CD4-positive, alpha-beta T cell (primary cell): ENCODE results near the gene GPRC5C. TPM values are rescaled to one million over a fixed set of nuclear protein-coding genes. Genes with fewer than 3 reads are reported as not detected.

Source experiments
- ATAC-seq: fragments of 200-7000 bp; cut with Tn5 transposase; one replicate; pipeline ENCODE4 v1.10.0; 2022; ENCODE audit warnings: mild to moderate bottlenecking; ENCODE audit not compliant: poor library complexity
- CTCF ChIA-PET: fragments of 350-600 bp; sonication (Branson Sonifier 250); formaldehyde crosslinking; loops from one replicate; lab custom pipeline; 2021; ENCODE audit warnings: antibody characterized with exemption, inconsistent platforms; lab: Charles Lee
- POLR2A ChIA-PET: fragments of 350-600 bp; sonication (Branson Sonifier 250); formaldehyde crosslinking; loops from one replicate; lab custom pipeline; 2021; ENCODE audit warnings: antibody characterized with exemption, inconsistent platforms; lab: Charles Lee
- DNase-seq, 14 experiments: peaks; one replicate each; pipeline ENCODE4 v3.0.0-alpha.2; 2013 to 2020; ENCODE audit warnings: mixed read lengths in 2 of 14
- H3K27ac ChIP-seq, 2 donors: one replicate each; pipeline versions ENCODE4 v1.5.1 to v1.7.0; 2013; ENCODE audit warnings: low read length in 2 of 2, low read depth in 1 of 2, mild to moderate bottlenecking in 1 of 2
- H3K27me3 ChIP-seq, 2 experiments: 1 replicate in 1 of 2; 2 replicates in 1 of 2; pipeline versions ENCODE4 v1.6.1 to v1.7.0; 2013; ENCODE audit warnings: low read length in 2 of 2, control low read depth in 1 of 2, mild to moderate bottlenecking in 1 of 2, moderate library complexity in 1 of 2; ENCODE audit not compliant: insufficient read depth in 2 of 2, control insufficient read depth in 1 of 2
- H3K36me3 ChIP-seq: one replicate; pipeline ENCODE4 v1.6.1; 2013; ENCODE audit warnings: low read length, control low read depth; ENCODE audit not compliant: insufficient read depth
- H3K4me1 ChIP-seq: one replicate; pipeline ENCODE4 v1.6.1; 2013; ENCODE audit warnings: low read length, control low read depth; ENCODE audit not compliant: insufficient read depth
- H3K4me3 ChIP-seq: one replicate; pipeline ENCODE4 v1.5.1; 2013; ENCODE audit warnings: mild to moderate bottlenecking, low read length, moderate library complexity
- H3K9me3 ChIP-seq, 2 experiments: 1 replicate in 1 of 2; 2 replicates in 1 of 2; pipeline versions ENCODE4 v1.6.1 to v1.7.0; 2013; ENCODE audit warnings: low read length in 2 of 2, mild to moderate bottlenecking in 2 of 2, control low read depth in 1 of 2, moderate library complexity in 1 of 2; ENCODE audit not compliant: control insufficient read depth in 1 of 2, insufficient read depth in 1 of 2
- H3K27ac Mint-ChIP-seq: one replicate; pipeline ENCODE4 v1.8.0; 2020; ENCODE audit warnings: mixed read lengths
- H3K27me3 Mint-ChIP-seq: one replicate; pipeline ENCODE4 v1.8.0; 2021; ENCODE audit warnings: mixed read lengths
- H3K36me3 Mint-ChIP-seq: one replicate; pipeline ENCODE4 v1.8.0; 2021; ENCODE audit warnings: low read depth, mixed read lengths
- H3K4me1 Mint-ChIP-seq: one replicate; pipeline ENCODE4 v1.8.0; 2021; ENCODE audit warnings: low read depth, mixed read lengths
- H3K4me3 Mint-ChIP-seq: one replicate; pipeline ENCODE4 v1.8.0; 2020; ENCODE audit warnings: mild to moderate bottlenecking, mixed read lengths
- H3K9me3 Mint-ChIP-seq: one replicate; pipeline ENCODE4 v1.8.0; 2020; ENCODE audit warnings: mixed read lengths
- CTCF ChIP-seq: fragments of 200-600 bp; IDR thresholded peaks from one replicate; pipeline ENCODE4 v1.8.0; 2022; ENCODE audit warnings: antibody characterized with exemption, mild to moderate bottlenecking
- intact Hi-C, 2 experiments: fragments of 100-400 bp; cut with DNase I in 1 of 2; cut with micrococcal nuclease in 1 of 2; formaldehyde crosslinking; loops; one replicate each; pipeline versions ENCODE4 v1.15.1 to v1.9.0; 2023 to 2025; cut with DNase I, micrococcal nuclease
- total RNA-seq, 174 experiments: library from RNA in 2 of 174; stranded (reverse) in 2 of 174; gene quantifications; one replicate each; pipeline ENCODE4 v1.2.3 and lab custom pipeline; 2021 to 2026

GPRC5C gene
- total RNA-seq, 2 experiments from 2014 or later = not detected

GRCh38 chr17:74424657-74425056 is 7.2 kb upstream of the GPRC5C start:
- Mint-ChIP-seq H3K36me3 (no peaks in the 10 kb centered on the region), H3K27me3 (peaks cover 49% of the 10 kb centered on the region), H3K9me3 (no peaks in the 10 kb centered on the region), H3K4me3 (no peak overlapping the region), H3K4me1 (no peaks in the 10 kb centered on the region), H3K27ac (no peak overlapping the region)
- no peak for DNase-seq
- H3K4me3 ChIP-seq = no peak overlapping the region
- H3K27ac ChIP-seq = no peak overlapping the region
- ChIA-PET POLR2A (no interaction called here), CTCF (no interaction called here)
- H3K36me3 ChIP-seq = no peaks in the 10 kb centered on the region
- no peaks in the 10 kb centered on the region for H3K4me1 ChIP-seq
- TF ChIP-seq CTCF = no peak
- ATAC-seq = no peak
- no peaks in the 10 kb centered on the region for H3K9me3 ChIP-seq
- intact Hi-C loops = loop anchor here in 1 of 2 experiments (10.0 kb wide), 1 partner anchor 510 kb away; the partner anchor contains the start of gene OTOP3
- peaks cover 5 to 6% of the 10 kb centered on the region in 2 experiments for H3K27me3 ChIP-seq

- no peak for TF ChIP-seq CTCF
- Histone ChIP-seq H3K9me3 (peaks cover 0 to 9% of the 10 kb centered on the region in 2 experiments), H3K36me3 (no peaks in the 10 kb centered on the region), H3K27ac (no peak overlapping the region), H3K27me3 (peaks cover 24% of the 10 kb centered on the region in 2 experiments), H3K4me3 (no peak overlapping the region), H3K4me1 (peaks cover 16% of the 10 kb centered on the region)
- no peak overlapping the region for H3K27ac Mint-ChIP-seq
- intact Hi-C loops = loop anchor here in 1 of 2 experiments (10.0 kb wide), 1 partner anchor 508 kb away; the partner anchor contains the start of gene OTOP3
- no peaks in the 10 kb centered on the region for H3K9me3 Mint-ChIP-seq
- H3K36me3 Mint-ChIP-seq = no peaks in the 10 kb centered on the region
- H3K27me3 Mint-ChIP-seq = peaks cover 61% of the 10 kb centered on the region
- H3K4me3 Mint-ChIP-seq = no peak overlapping the region
- ATAC-seq = no peak
- no peak for DNase-seq
- POLR2A ChIA-PET = no interaction called here
- CTCF ChIA-PET = no interaction called here
- no peaks in the 10 kb centered on the region for H3K4me1 Mint-ChIP-seq
These were observed 5.3 kb upstream of the GPRC5C start for GRCh38 chr17:74426551-74427047.

- peaks cover 22% of the 10 kb centered on the region for H3K4me1 ChIP-seq
- peaks cover 0 to 14% of the 10 kb centered on the region in 2 experiments for H3K9me3 ChIP-seq
- Mint-ChIP-seq H3K27ac (no peak overlapping the region), H3K27me3 (peaks cover 65% of the 10 kb centered on the region), H3K9me3 (no peaks in the 10 kb centered on the region), H3K4me1 (no peaks in the 10 kb centered on the region), H3K36me3 (no peaks in the 10 kb centered on the region), H3K4me3 (no peak overlapping the region)
- no peak overlapping the region for H3K4me3 ChIP-seq
- CTCF ChIA-PET = no interaction called here
- ATAC-seq = no peak
- no peak overlapping the region for H3K27ac ChIP-seq
- peaks cover 27 to 28% of the 10 kb centered on the region in 2 experiments for H3K27me3 ChIP-seq
- no peak for TF ChIP-seq CTCF
- DNase-seq = no peak
- POLR2A ChIA-PET = no interaction called here
- H3K36me3 ChIP-seq = no peaks in the 10 kb centered on the region
- intact Hi-C loops = loop anchor here in 1 of 2 experiments (10.0 kb wide), 1 partner anchor 508 kb away; the partner anchor contains the start of gene OTOP3
These were observed 4.7 kb upstream of the GPRC5C start for GRCh38 chr17:74427048-74427762.
